Activated CD8-positive, alpha-beta memory T cell treated with anti-CD3 and anti-CD28 coated beads for 4 hours (primary cell): Measurements from ENCODE around the gene ORC3.

Experiments used
- DNase-seq, 2 donors: peaks; one replicate each; pipeline ENCODE4 v3.0.0-alpha.2; 2020; ENCODE audit warnings: low read depth in 2 of 2

Gene ORC3

GRCh38 chr6:87589693-87590416 lies at the start of gene ORC3, which contains the start of gene RARS2:
Gene ORC3 (plus strand): TSS chr6:87590135. CDS start chr6:87590169, 34 bp downstream.
Gene RARS2 (minus strand): TSS chr6:87589987. CDS start chr6:87589957, 30 bp downstream.
- DNase-seq, result peak; percentile 85 to 88

GRCh38 chr6:87540539-87540938 lies 49.4 kb upstream of the ORC3 start:
- no peak for DNase-seq

GRCh38 chr6:87541041-87541440 lies 48.9 kb upstream of the ORC3 start:
- no peak for DNase-seq

GRCh38 chr6:87541744-87542143 lies 48.2 kb upstream of the ORC3 start:
- no peak for DNase-seq

- no peak for DNase-seq
Measured at GRCh38 chr6:87543696-87544473, 46.0 kb upstream of the ORC3 start.

GRCh38 chr6:87544474-87544735 lies 45.5 kb upstream of the ORC3 start:
- DNase-seq, result no peak

GRCh38 chr6:87551799-87552198 lies 38.1 kb upstream of the ORC3 start:
- no peak for DNase-seq

GRCh38 chr6:87553159-87553765 lies 36.7 kb upstream of the ORC3 start:
- no peak for DNase-seq

GRCh38 chr6:87555506-87555905 lies 34.4 kb upstream of the ORC3 start:
- no peak for DNase-seq

- DNase-seq, result no peak
Measured at GRCh38 chr6:87558446-87558845, 31.5 kb upstream of the ORC3 start.

GRCh38 chr6:87561017-87561416 lies 28.9 kb upstream of the ORC3 start:
- DNase-seq, result no peak

- no peak for DNase-seq
Measured at GRCh38 chr6:87572021-87572420, 17.9 kb upstream of the ORC3 start.

- DNase-seq, result no peak
Measured at GRCh38 chr6:87572883-87573282, 17.1 kb upstream of the ORC3 start.

GRCh38 chr6:87573307-87574024 lies 16.5 kb upstream of the ORC3 start:
- DNase-seq, result no peak

GRCh38 chr6:87574237-87574804 lies 15.6 kb upstream of the ORC3 start:
- DNase-seq, result no peak

GRCh38 chr6:87575423-87575822 lies 14.5 kb upstream of the ORC3 start:
- no peak for DNase-seq

GRCh38 chr6:87583822-87584221 lies 6.1 kb upstream of the ORC3 start:
- DNase-seq, result no peak

GRCh38 chr6:87586371-87587077 lies 3.4 kb upstream of the ORC3 start:
- no peak for DNase-seq

GRCh38 chr6:87588756-87589407 lies 1.1 kb upstream of the ORC3 start:
- no peak for DNase-seq

GRCh38 chr6:87590417-87590880 lies 514 bp downstream of the ORC3 start:
- no peak for DNase-seq

- no peak for DNase-seq
Measured at GRCh38 chr6:87590990-87591389, 1.1 kb downstream of the ORC3 start.
